Right hindlimb (tissue), 1 donor: ENCODE data around the gene TFRC.
"Not testable (repeated sequence)": the region's sequence is repeated elsewhere in the genome, so short reads cannot be mapped to it uniquely, and the experiment has no call there.

ENCODE experiments used
- DNase-seq: peaks from one replicate; pipeline ENCODE4 v3.0.0-alpha.2; 2018

TFRC gene

DNA sequence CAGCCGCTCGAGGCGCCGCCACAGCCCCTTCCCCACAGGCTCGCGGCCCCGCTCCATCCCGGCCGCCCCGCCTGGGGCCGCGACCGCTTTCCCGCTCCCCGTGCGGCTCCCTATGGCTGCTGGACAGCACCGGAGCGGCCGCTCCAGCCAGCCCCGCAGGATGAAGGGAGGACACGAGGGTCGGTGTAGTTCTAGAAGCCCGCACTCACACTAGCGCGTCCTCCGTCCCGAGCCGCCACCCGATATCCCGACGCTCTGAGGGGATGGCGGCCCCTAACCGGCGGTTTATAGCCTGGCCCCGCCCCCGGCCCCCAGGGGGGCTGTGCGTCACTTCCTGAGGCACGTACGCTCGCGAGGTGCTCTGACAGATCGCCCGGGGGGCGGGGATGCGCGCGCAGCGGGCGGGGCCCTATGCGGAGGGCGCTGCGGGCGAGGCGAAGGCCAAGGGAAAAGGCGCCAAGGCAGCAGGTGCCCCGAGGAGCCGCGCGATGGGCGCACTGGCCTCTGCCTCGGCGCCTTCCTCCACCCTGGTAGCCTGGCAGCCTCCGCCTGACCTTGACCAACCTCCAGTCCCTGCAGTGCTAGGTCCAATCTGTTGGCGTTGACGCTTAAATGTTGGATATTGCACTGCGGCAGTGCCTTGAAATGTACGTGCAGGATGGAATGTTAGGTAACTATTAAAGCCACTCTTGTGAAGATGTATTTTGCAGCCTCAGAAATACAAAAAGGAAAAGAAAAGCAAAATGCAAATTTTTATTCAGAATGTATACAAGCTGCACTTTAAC is at the start of gene TFRC:
Gene TFRC (minus strand): TSS at position 257 of the 785 bp plus-strand sequence. CDS start 4,991 bp downstream, outside the sequence.
- peak; percentile 96 for DNase-seq

DNA sequence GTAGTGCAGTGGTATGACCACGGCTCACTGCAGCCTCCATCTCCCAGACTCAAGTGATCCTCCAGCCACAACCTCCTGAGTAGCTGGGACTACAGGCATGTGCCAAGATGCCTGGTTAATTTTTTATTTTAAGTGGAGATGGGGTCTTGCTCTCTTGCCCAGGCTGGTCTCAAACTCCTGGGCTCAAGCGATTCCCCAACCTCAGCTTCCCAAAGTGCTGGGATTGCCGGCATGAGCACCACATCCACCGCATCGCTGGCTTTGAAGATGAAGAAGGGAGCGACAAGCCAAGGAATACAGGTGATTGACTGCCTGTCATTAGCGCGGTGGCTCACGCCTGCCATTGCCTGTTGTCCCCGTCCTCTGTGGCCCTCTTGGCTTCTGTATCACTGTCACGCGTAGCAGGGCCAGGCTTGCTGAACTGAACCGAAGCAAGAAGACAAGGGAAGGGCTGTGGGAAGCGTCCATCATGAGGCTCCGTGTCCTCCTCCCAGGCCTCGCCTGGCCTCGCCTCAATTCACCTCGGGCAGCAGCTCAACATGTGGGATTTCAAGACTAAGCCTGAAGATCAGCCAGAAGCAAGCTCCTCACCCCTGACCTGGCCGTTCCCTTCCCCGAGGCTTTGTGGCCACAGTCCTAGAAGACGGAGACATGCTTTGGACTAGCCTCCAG is 46.4 kb upstream of the TFRC start:
- no peak for DNase-seq

- no peak for DNase-seq
Observed at GRCh38 chr3:196127308-196128040, 45.6 kb upstream of the TFRC start.

- no peak for DNase-seq
Observed at GRCh38 chr3:196124608-196125007, 42.7 kb upstream of the TFRC start.

GRCh38 chr3:196122688-196123046 is 40.8 kb upstream of the TFRC start:
- no peak for DNase-seq

- DNase-seq = no peak
Observed at GRCh38 chr3:196122021-196122687, 40.3 kb upstream of the TFRC start.

DNA sequence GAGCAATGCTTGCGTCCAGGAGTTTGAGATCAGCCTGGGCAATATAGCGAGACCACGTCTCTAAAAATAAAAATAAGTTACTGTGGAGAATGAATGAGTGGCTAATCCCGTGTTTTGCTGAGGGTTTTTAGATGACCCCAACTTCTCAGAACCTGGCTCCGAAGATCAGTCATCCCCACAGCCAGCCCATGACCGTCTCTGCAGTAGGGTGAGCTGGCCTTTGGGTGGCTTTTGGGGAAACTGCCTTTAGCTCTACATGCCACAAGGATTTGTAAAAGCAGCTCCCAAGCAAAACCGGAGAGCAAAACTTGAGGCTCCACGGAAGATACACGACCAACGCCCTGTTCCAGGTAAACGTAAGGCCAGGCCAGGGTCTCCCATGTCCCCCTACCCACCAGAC is 39.2 kb upstream of the TFRC start:
- no peak for DNase-seq

DNA sequence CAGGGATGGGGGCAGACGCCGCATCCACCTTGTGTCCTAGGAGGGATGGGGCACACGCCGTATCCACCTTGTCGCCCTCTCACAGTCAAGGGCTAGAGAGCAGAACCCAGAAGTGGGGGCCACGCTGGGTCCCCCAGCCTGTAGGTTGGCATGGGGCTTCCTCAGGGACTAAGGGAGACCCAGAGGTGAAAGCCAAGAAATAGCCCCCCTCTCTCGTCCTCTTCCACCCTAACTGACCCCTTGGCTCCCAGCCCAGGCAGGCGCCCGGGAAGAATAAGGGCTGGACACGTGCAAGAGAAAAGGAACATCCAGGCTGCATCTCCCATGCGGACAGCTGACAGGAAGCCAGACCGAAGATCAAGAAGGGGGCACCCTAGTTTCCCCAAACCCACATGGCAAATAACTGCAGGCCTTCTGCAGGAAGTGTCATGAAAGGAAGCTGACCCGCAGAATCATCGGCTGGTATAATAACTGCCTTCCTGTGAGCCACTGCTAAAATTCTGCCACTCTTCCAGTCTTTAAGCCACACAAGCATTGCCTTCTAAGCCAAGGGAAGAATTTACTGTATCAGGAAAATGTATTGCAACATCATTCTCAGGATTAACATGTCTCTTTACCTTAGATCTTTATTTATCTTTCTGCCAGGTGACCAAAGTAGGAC is 38.5 kb upstream of the TFRC start:
- peak; percentile 42 for DNase-seq

DNA sequence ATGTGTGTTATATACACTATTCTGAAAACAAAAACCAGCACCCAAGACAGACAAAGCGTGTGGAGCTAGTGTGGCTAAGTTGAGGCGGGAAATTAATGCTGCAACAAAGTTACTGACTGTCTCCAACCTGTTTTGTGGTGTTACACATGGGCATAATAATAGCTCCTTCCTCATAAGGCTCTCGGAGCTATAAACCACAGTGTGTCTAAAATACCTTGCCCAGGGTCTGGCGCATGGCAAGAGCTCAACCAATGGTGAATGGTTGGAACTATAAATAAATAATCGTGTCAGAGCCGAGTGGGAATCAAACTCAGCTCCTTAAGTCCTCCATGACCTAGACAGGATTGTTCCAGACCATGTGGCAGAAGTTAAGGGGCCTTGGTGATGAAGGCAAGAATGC is 35.9 kb upstream of the TFRC start:
- no peak for DNase-seq

- DNase-seq = no peak
Observed at GRCh38 chr3:196115678-196116083, 33.8 kb upstream of the TFRC start.

GRCh38 chr3:196111939-196112386 is 30.1 kb upstream of the TFRC start:
- no peak for DNase-seq

GRCh38 chr3:196108075-196108743 is 26.3 kb upstream of the TFRC start:
- no peak for DNase-seq

DNA sequence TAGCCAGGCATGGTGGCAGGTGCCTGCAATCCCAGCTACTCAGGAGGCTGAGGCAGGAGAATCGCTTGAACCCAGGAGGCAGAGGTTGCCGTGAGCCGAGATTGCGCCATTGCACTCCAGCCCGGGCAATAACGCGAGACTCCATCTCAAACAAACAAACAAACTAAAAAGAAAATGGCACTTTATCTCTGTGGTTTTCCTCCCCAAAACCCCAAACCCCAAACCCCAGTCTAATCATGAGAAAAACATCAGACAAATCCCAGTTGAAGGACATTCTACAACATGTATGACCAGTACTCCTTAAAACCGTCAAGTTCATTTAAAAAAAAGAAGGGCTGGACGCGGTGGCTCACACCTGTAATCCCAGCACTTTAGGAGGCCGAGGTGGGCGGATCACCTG is 22.8 kb upstream of the TFRC start:
- not testable (repeated sequence) for DNase-seq

DNA sequence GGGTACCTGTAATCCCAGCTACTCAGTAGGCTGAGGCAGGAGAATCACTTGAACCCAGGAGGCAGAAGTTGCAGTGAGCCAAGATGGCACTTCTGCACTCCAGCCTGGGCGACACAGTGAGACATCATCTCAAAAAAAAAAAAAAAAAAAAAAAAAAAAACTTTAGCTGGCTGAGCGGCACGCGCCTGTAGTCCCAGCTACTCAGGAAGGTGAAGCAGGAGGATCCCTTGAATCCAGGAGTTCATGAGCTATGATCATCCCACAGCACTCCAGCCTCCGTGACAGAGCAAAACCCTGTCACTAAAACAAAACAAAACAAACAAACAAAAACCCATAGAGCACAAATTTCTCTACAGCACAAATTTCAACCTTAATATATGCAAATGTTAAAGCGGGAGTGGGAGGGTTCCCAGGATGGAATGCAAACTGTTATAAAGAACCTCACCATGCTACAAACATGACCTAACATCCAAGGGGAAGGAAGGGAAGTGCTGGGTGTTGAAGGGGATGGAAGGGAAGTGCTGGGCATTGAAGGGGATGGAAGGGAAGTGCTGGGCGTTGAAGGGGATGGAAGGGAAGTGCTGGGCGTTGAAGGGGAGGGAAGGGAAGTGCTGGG is 16.6 kb upstream of the TFRC start:
- not testable (repeated sequence) for DNase-seq

- DNase-seq = no peak
Observed at GRCh38 chr3:196097373-196098154, 15.7 kb upstream of the TFRC start.

- peak; percentile 55 for DNase-seq
Observed at GRCh38 chr3:196096382-196096953, 14.6 kb upstream of the TFRC start.

GRCh38 chr3:196093317-196094111 is 11.6 kb upstream of the TFRC start:
- DNase-seq = no peak

- no peak for DNase-seq
Observed at GRCh38 chr3:196087906-196088305, 6.0 kb upstream of the TFRC start.

- no peak for DNase-seq
Observed at GRCh38 chr3:196082619-196082971, 705 bp upstream of the TFRC start.
